GM21529 (cell line): ENCODE data around the gene DYRK1A.
"Not testable (repeated sequence)": the region's sequence is repeated elsewhere in the genome, so short reads cannot be mapped to it uniquely, and the experiment has no call there.

Experiments
- ATAC-seq: cut with Tn5 transposase; IDR thresholded peaks from one replicate; pipeline ENCODE4 v1.9.1; 2021; ENCODE audit not compliant: unreplicated experiment

Gene DYRK1A

GRCh38 chr21:37366482-37367316, at the start of gene DYRK1A:
Gene DYRK1A (plus strand): TSS chr21:37366773. CDS start chr21:37420375, 53,602 bp downstream.
- peak; percentile 56 for ATAC-seq

GRCh38 chr21:37319551-37319950, 47.0 kb upstream of the DYRK1A start:
- ATAC-seq, result no peak

- ATAC-seq, result no peak
Observed at GRCh38 chr21:37322084-37322483, 44.5 kb upstream of the DYRK1A start.

DNA sequence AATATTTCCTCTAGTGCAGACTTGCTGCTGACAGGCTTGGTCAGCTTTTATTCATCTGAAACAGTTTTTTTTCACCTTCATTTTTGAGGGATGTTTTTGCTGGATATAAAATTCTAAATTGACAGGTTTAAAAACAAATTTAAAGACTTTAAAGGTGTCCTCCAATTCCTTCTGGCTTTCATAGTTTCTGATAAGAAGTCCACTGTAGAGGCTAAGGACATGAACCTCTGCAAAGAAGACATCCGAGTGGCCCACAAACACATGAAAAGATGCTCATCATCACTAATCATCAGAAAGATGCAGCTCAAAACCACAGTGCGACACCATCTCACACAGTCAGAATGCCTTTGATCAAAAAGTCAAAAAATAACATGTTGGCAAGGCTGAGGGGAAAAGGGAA, 42.0 kb upstream of the DYRK1A start:
- no peak for ATAC-seq

- not testable (repeated sequence) for ATAC-seq
Observed at GRCh38 chr21:37328147-37328546, 38.4 kb upstream of the DYRK1A start.

DNA sequence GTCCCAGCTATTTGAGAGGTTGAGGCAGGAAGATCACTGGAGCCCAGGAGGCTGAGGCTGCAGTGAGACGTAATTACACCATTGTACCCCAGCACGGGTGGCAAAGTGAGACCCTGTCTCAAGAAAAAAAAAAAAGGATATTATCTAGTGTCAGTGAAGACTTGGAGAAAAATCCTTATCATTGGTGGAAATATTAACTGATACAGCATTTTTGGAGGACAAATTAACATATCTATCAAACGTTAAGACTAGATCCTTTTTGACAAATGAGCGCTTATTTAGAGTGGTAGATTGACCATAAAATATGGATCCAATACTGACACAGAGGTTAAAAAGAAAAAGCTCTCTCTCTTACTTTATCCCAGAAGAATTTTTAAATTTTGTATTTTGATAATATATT, 35.2 kb upstream of the DYRK1A start:
- ATAC-seq, result no peak

- no peak for ATAC-seq
Observed at GRCh38 chr21:37335053-37335452, 31.5 kb upstream of the DYRK1A start.

- ATAC-seq, result no peak
Observed at GRCh38 chr21:37337179-37337578, 29.4 kb upstream of the DYRK1A start.

- no peak for ATAC-seq
Observed at GRCh38 chr21:37337831-37338230, 28.7 kb upstream of the DYRK1A start.

- ATAC-seq, result no peak
Observed at GRCh38 chr21:37338671-37339551, 27.7 kb upstream of the DYRK1A start.

DNA sequence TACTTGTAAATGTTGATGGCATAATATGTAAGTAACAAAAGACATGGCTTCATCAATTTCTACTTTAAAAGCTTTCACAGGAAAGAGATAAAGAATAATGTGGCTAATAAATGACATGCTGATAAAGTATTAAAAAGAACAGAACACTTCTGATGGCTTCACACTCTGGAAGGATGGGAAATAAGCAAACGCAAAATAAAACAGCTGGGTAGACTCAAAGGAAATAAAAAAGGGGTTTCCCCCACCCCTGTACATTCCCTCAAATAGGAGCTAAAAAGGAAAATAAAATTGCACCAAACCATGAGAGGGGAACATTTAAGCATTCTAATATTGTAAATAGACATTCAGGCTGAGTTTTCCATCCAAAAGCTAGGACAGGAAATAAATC, 27.0 kb upstream of the DYRK1A start:
- no peak for ATAC-seq

- ATAC-seq, result no peak
Observed at GRCh38 chr21:37341254-37341960, 25.2 kb upstream of the DYRK1A start.

DNA sequence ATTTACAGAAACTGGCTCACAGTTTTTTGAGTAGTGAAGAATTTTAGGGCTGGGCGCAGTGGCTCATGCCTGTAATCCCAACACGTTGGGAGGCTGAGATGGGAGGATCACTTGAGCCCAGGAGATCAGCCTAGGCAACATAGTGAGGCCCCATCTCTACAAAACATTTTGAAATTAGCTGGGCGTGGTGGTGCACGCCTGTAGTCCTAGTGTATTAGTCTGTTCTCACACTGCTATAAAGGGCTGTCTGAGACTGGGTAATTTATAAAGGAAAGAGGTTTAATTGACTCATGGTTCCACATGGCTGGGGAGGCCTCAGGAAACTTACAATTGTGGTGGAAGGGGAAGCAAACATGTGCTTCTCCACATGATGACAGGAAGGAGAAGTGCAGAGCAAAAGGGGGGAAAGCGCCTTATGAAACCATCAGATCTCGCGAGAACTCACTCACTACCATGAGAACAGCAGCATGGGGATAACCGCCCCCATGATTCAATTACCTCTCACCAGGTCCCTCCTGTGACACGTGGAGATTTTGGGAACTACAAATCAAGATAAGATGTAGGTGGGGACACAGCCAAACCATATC, 24.4 kb upstream of the DYRK1A start:
- ATAC-seq, result no peak

DNA sequence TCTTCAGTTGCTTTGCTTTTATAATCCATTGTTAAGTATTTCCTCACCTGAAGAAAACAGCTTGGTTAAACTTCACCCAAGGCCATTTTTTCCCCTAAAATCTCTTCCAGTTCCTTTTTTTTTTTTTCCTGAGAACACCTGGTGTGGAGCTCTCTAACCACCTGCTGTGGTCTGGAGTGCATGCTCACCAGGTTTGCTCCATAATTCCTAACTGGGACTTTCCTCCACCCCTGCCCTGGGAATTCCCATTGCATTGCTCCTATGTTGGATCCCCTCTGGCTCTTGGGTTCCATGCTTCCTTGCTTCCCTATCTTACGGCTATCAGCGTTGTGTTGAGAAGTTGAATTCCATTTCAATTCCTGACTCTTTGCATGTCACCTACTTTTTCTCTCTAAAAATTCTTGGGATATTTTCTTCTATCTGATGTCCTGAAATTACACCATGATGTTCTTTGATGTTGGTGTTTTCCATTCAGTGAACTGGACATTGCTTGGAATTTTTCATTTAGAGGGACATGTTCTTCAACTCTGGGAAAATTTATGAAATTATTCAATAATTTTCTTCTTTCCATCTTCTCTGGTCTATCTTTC, 19.6 kb upstream of the DYRK1A start:
- no peak for ATAC-seq

- ATAC-seq, result no peak
Observed at GRCh38 chr21:37348664-37349063, 17.9 kb upstream of the DYRK1A start.

DNA sequence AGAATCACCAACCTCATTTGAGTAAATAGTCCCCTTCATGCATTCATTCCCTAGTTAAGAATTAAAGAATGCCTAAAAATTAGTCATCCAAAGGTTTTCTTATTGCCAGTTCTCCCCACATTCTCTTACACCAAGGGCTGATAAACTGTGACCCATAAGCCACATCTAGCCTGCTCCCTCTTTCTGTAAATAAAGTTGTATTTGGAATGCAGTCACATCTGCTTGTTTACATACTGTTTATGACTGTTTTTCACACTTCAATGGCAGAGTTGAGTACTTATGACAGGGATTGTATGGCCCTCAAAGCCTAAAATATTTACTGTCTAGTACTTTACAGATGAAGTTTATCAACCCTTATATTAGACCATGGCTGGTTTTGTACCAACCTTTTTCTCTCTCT, 16.1 kb upstream of the DYRK1A start:
- ATAC-seq, result no peak

DNA sequence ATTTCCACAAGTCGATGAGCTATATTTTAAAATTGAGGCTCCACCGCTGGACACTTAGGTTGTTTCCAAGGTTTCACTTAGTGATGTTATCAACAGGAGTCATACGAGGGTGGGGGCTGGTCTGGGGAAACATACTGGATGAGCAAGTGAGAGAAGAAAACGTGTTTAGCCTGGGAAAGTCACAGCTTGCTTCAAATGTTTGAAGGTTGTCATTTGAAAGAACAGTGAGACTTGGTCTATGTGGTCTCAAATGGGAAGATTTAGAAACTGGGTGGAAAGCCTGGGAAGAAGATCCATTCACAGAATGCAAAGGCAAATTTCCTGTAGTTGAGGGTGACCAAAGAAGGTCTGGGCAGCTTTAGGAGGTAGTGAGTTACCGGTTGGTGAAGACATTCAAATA, 9.9 kb upstream of the DYRK1A start:
- ATAC-seq, result no peak

GRCh38 chr21:37357691-37358090, 8.9 kb upstream of the DYRK1A start:
- no peak for ATAC-seq

- ATAC-seq, result no peak
Observed at GRCh38 chr21:37358397-37358796, 8.2 kb upstream of the DYRK1A start.

- ATAC-seq, result no peak
Observed at GRCh38 chr21:37363936-37364335, 2.6 kb upstream of the DYRK1A start.

DNA sequence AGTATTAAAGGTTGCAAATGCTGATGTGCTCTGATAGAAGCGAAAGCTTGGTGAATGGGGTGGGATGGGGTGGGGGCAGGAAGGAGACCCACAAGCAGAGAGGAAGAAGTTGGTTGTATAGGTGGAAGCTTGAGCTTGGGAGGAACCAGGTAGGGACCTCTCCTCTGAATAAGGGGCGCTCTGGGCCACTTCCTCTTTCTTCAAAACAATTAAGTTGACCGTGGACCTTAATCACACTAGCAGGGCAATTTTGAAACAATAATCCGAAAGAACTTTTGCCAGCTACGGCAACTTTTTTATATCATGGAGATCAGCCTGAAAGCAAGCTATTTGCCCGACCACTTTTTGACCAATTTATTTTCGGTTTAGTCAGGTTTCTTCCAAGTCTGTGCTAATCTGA, 1.9 kb upstream of the DYRK1A start:
- ATAC-seq, result no peak
